ENCODE measurements around the gene SYT1. TPM values are rescaled to one million over a fixed set of nuclear protein-coding genes. Genes with fewer than 3 reads are reported as not detected.

The SYT1 gene
- total RNA-seq, 1 donor from 2014 or later, result 0.37 TPM

GRCh38 chr12:79371226-79371625, 506.7 kb downstream of the SYT1 start:
- TF ChIP-seq, protein P1, sequence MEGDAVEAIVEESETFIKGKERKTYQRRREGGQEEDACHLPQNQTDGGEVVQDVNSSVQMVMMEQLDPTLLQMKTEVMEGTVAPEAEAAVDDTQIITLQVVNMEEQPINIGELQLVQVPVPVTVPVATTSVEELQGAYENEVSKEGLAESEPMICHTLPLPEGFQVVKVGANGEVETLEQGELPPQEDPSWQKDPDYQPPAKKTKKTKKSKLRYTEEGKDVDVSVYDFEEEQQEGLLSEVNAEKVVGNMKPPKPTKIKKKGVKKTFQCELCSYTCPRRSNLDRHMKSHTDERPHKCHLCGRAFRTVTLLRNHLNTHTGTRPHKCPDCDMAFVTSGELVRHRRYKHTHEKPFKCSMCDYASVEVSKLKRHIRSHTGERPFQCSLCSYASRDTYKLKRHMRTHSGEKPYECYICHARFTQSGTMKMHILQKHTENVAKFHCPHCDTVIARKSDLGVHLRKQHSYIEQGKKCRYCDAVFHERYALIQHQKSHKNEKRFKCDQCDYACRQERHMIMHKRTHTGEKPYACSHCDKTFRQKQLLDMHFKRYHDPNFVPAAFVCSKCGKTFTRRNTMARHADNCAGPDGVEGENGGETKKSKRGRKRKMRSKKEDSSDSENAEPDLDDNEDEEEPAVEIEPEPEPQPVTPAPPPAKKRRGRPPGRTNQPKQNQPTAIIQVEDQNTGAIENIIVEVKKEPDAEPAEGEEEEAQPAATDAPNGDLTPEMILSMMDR (IDR thresholded peaks at IDR 0.05), result no peak
- DNase-seq (ENCODE audit: low spot score), result no peak
- Mint-ChIP-seq H3K27me3 (ENCODE audit: low read depth) (no peaks in the 10 kb centered on the region), H3K36me3 (ENCODE audit: low read depth) (no peaks in the 10 kb centered on the region), H3K9me3 (ENCODE audit: low read depth) (no peaks in the 10 kb centered on the region), H3K27ac (ENCODE audit: unreplicated experiment) (no peak overlapping the region), H3K4me1 (ENCODE audit: low read depth) (no peaks in the 10 kb centered on the region), H3K4me3 (ENCODE audit: unreplicated experiment) (no peak overlapping the region)

DNA sequence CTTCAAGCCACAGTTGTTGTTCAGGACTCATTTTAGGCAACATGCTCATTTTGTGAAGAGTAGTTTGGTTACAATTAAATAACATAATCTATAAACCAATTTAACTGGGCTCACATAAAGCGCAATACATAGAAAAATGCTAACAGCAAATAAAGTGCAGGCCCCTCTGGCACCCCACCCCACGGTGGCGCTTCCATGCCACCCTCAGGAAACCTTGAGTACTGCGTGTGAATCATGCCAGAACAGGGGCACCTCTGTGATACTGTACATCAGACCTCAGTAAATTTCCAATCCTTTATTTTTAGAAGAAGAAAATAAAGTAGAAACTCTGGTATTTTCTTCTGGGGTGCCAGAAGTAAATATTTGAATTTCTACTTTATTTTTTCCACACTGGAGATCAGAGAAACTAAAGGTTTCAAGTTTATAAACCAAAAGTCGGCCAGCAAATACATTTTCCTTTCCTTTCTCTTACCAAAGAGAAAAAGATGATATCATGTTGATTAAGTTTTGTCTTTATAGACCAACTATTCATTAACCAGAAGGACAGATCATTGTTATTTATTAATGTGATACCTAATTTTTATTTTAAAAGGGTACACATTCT, 509.4 kb downstream of the SYT1 start:
- Mint-ChIP-seq H3K27ac (ENCODE audit: unreplicated experiment) (no peak overlapping the region), H3K4me3 (ENCODE audit: unreplicated experiment) (no peak overlapping the region), H3K36me3 (ENCODE audit: low read depth) (no peaks in the 10 kb centered on the region), H3K9me3 (ENCODE audit: low read depth) (no peaks in the 10 kb centered on the region), H3K27me3 (ENCODE audit: low read depth) (no peaks in the 10 kb centered on the region), H3K4me1 (ENCODE audit: low read depth) (no peaks in the 10 kb centered on the region)
- no peak for DNase-seq (ENCODE audit: low spot score)
- TF ChIP-seq, protein P1 (IDR thresholded peaks at IDR 0.05), result peak; percentile 84

GRCh38 chr12:79374545-79374944, 510.0 kb downstream of the SYT1 start:
- TF ChIP-seq, protein P1 (IDR thresholded peaks at IDR 0.05), result no peak
- H3K4me3 Mint-ChIP-seq (ENCODE audit: unreplicated experiment), result no peak overlapping the region
- H3K9me3 Mint-ChIP-seq (ENCODE audit: low read depth), result no peaks in the 10 kb centered on the region
- no peak overlapping the region for H3K27ac Mint-ChIP-seq (ENCODE audit: unreplicated experiment)
- DNase-seq (ENCODE audit: low spot score), result no peak
- no peaks in the 10 kb centered on the region for H3K27me3 Mint-ChIP-seq (ENCODE audit: low read depth)
- H3K4me1 Mint-ChIP-seq (ENCODE audit: low read depth), result no peaks in the 10 kb centered on the region
- H3K36me3 Mint-ChIP-seq (ENCODE audit: low read depth), result no peaks in the 10 kb centered on the region

- no peak for DNase-seq (ENCODE audit: low spot score)
- TF ChIP-seq, protein P1 (IDR thresholded peaks at IDR 0.05), result no peak
- Mint-ChIP-seq H3K27ac (ENCODE audit: unreplicated experiment) (no peak overlapping the region), H3K27me3 (ENCODE audit: low read depth) (no peaks in the 10 kb centered on the region), H3K36me3 (ENCODE audit: low read depth) (no peaks in the 10 kb centered on the region), H3K4me3 (ENCODE audit: unreplicated experiment) (no peak overlapping the region), H3K9me3 (ENCODE audit: low read depth) (no peaks in the 10 kb centered on the region), H3K4me1 (ENCODE audit: low read depth) (no peaks in the 10 kb centered on the region)
These were observed 510.5 kb downstream of the SYT1 start for GRCh38 chr12:79375050-79375449.

DNA sequence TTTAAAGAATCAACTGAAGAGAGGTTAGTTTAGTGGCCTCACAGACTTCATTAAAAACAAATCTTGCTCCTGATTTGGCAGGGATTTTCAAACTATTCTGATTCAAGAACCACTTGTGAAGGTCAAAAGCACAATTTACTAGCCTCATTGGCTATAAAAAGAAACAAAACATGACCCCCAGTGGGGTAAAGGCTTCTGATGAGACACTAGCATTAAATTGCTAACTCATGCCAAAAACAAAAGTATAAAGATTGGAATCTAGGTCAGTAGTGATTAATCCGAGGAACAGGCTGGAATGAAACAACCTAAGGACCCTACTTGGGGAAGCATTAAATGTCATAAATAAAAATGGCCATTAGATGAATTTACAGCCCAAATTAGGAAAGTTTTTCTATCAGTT, 513.9 kb downstream of the SYT1 start:
- Mint-ChIP-seq H3K27me3 (ENCODE audit: low read depth) (no peaks in the 10 kb centered on the region), H3K4me3 (ENCODE audit: unreplicated experiment) (no peak overlapping the region), H3K27ac (ENCODE audit: unreplicated experiment) (no peak overlapping the region), H3K9me3 (ENCODE audit: low read depth) (no peaks in the 10 kb centered on the region), H3K4me1 (ENCODE audit: low read depth) (no peaks in the 10 kb centered on the region), H3K36me3 (ENCODE audit: low read depth) (no peaks in the 10 kb centered on the region)
- TF ChIP-seq, protein P1 (IDR thresholded peaks at IDR 0.05), result no peak
- no peak for DNase-seq (ENCODE audit: low spot score)
